CD4-positive, alpha-beta memory T cell (primary cell): ENCODE measurements around the gene NAV3. TPM values are rescaled to one million over a fixed set of nuclear protein-coding genes. Genes with fewer than 3 reads are reported as not detected.

Experiments
- CTCF ChIA-PET: fragments of 350-600 bp; sonication (Branson Sonifier 250); formaldehyde crosslinking; loops from one replicate; lab custom pipeline; 2021; ENCODE audit warnings: inconsistent platforms; ENCODE audit not compliant: partially characterized antibody; lab: Charles Lee
- POLR2A ChIA-PET: fragments of 350-600 bp; sonication (Branson Sonifier 250); formaldehyde crosslinking; loops from one replicate; lab custom pipeline; 2021; ENCODE audit not compliant: partially characterized antibody; lab: Charles Lee
- DNase-seq, 5 donors: peaks; one replicate each; pipeline versions ENCODE4 v3.0.0 to v3.0.0-alpha.2; 2020 to 2022; ENCODE audit warnings: mixed read lengths in 1 of 5
- H3K27ac ChIP-seq: one replicate; pipeline ENCODE4 v1.7.0; 2013; ENCODE audit warnings: low read depth, low read length
- H3K27me3 ChIP-seq: 2 replicates; pipeline ENCODE4 v1.7.0; 2013; ENCODE audit warnings: mild to moderate bottlenecking, low read length, moderate library complexity; ENCODE audit not compliant: insufficient read depth
- H3K36me3 ChIP-seq: 2 replicates; pipeline ENCODE4 v1.7.0; 2013; ENCODE audit warnings: mild to moderate bottlenecking, low read length, moderate library complexity; ENCODE audit not compliant: insufficient read depth
- H3K4me1 ChIP-seq: 2 replicates; pipeline ENCODE4 v1.7.0; 2013; ENCODE audit warnings: mild to moderate bottlenecking, low read length, moderate library complexity; ENCODE audit not compliant: insufficient read depth
- H3K4me3 ChIP-seq, 2 donors: one replicate each; pipeline ENCODE4 v1.7.0; 2013; ENCODE audit warnings: low read length in 2 of 2, mild to moderate bottlenecking in 1 of 2
- H3K9me3 ChIP-seq, 2 donors: one replicate each; pipeline ENCODE4 v1.7.0; 2013; ENCODE audit warnings: low read length in 2 of 2, control low read depth in 1 of 2; ENCODE audit not compliant: control insufficient read depth in 1 of 2
- H3K27ac Mint-ChIP-seq, 7 donors: one replicate each; pipeline ENCODE4 v1.8.0; 2020 to 2021; ENCODE audit warnings: mixed read lengths in 7 of 7, mild to moderate bottlenecking in 6 of 7, inconsistent platforms in 3 of 7, moderate library complexity in 3 of 7
- H3K27me3 Mint-ChIP-seq, 2 donors: one replicate each; pipeline ENCODE4 v1.8.0; 2020 to 2021; ENCODE audit warnings: mixed read lengths in 2 of 2
- H3K36me3 Mint-ChIP-seq, 2 donors: one replicate each; pipeline ENCODE4 v1.8.0; 2020 to 2021; ENCODE audit warnings: mixed read lengths in 2 of 2, inconsistent platforms in 1 of 2, mild to moderate bottlenecking in 1 of 2
- H3K4me1 Mint-ChIP-seq, 4 donors: one replicate each; pipeline ENCODE4 v1.8.0; 2020 to 2021; ENCODE audit warnings: mixed read lengths in 4 of 4, mild to moderate bottlenecking in 1 of 4
- H3K4me3 Mint-ChIP-seq, 8 donors: one replicate each; pipeline ENCODE4 v1.8.0; 2020 to 2021; ENCODE audit warnings: mixed read lengths in 8 of 8, mild to moderate bottlenecking in 7 of 8, moderate library complexity in 6 of 8, inconsistent platforms in 3 of 8
- H3K9me3 Mint-ChIP-seq, 8 donors: one replicate each; pipeline ENCODE4 v1.8.0; 2020 to 2021; ENCODE audit warnings: mixed read lengths in 8 of 8, mild to moderate bottlenecking in 5 of 8, inconsistent platforms in 3 of 8, moderate library complexity in 1 of 8
- intact Hi-C: fragments of 100-400 bp; cut with micrococcal nuclease; formaldehyde crosslinking; loops from one replicate; pipeline ENCODE4 v1.15.1; 2023
- polyA plus RNA-seq, 2 donors: library from polyadenylated mRNA; unstranded; fragments of 300-500 nt; fragmentation: Illumina TruSeq; gene quantifications; one replicate each; pipeline ENCODE4 v1.2.3, GENCODE V29; 2021
- total RNA-seq, 2 experiments: library from RNA; stranded (reverse); gene quantifications; one replicate each; pipeline ENCODE4 v1.2.3, GENCODE V29; 2021

Gene NAV3
- total and polyA plus RNA-seq, 4 experiments from 2014 or later: not detected

- no peak overlapping the region for H3K27ac ChIP-seq
- H3K4me3 ChIP-seq: no peak overlapping the region
- no peaks in the 10 kb centered on the region for H3K4me1 ChIP-seq
- Mint-ChIP-seq H3K27ac (no peak overlapping the region), H3K36me3 (no peaks in the 10 kb centered on the region), H3K9me3 (peaks cover 0 to 12% (median 6%) of the 10 kb centered on the region in 8 donors), H3K4me1 (no peaks in the 10 kb centered on the region), H3K27me3 (no peaks in the 10 kb centered on the region), H3K4me3 (no peak overlapping the region)
- POLR2A ChIA-PET: no interaction called here
- H3K36me3 ChIP-seq: no peaks in the 10 kb centered on the region
- intact Hi-C loops: no loop called here
- DNase-seq: no peak
- CTCF ChIA-PET: no interaction called here
- H3K27me3 ChIP-seq: no peaks in the 10 kb centered on the region
- H3K9me3 ChIP-seq: no peaks in the 10 kb centered on the region
These were observed 368.2 kb downstream of the NAV3 start for GRCh38 chr12:78198896-78199295.

- Histone ChIP-seq H3K36me3 (no peaks in the 10 kb centered on the region), H3K4me1 (no peaks in the 10 kb centered on the region), H3K9me3 (no peaks in the 10 kb centered on the region), H3K27ac (no peak overlapping the region), H3K27me3 (no peaks in the 10 kb centered on the region), H3K4me3 (no peak overlapping the region)
- intact Hi-C loops: no loop called here
- no peak overlapping the region for H3K4me3 Mint-ChIP-seq
- H3K36me3 Mint-ChIP-seq: no peaks in the 10 kb centered on the region
- no peaks in the 10 kb centered on the region for H3K4me1 Mint-ChIP-seq
- no peak overlapping the region for H3K27ac Mint-ChIP-seq
- peaks cover 0 to 12% (median 5%) of the 10 kb centered on the region in 8 donors for H3K9me3 Mint-ChIP-seq
- DNase-seq: no peak
- CTCF ChIA-PET: no interaction called here
- POLR2A ChIA-PET: no interaction called here
- no peaks in the 10 kb centered on the region for H3K27me3 Mint-ChIP-seq
These were observed 369.2 kb downstream of the NAV3 start for GRCh38 chr12:78199926-78200325.

GRCh38 chr12:78204926-78205325 is 374.2 kb downstream of the NAV3 start:
- intact Hi-C loops: no loop called here
- CTCF ChIA-PET: no interaction called here
- no peaks in the 10 kb centered on the region for H3K9me3 ChIP-seq
- no peaks in the 10 kb centered on the region for H3K36me3 ChIP-seq
- no peaks in the 10 kb centered on the region for H3K27me3 Mint-ChIP-seq
- H3K9me3 Mint-ChIP-seq: peaks cover 0 to 17% (median 5%) of the 10 kb centered on the region in 8 donors
- no peak overlapping the region for H3K4me3 Mint-ChIP-seq
- POLR2A ChIA-PET: no interaction called here
- H3K36me3 Mint-ChIP-seq: no peaks in the 10 kb centered on the region
- H3K27me3 ChIP-seq: no peaks in the 10 kb centered on the region
- H3K27ac Mint-ChIP-seq: no peak overlapping the region
- H3K4me1 ChIP-seq: no peaks in the 10 kb centered on the region
- H3K27ac ChIP-seq: no peak overlapping the region
- no peak overlapping the region for H3K4me3 ChIP-seq
- DNase-seq: no peak
- H3K4me1 Mint-ChIP-seq: no peaks in the 10 kb centered on the region

GRCh38 chr12:78208092-78208491 is 377.4 kb downstream of the NAV3 start:
- DNase-seq: no peak
- Mint-ChIP-seq H3K27me3 (no peaks in the 10 kb centered on the region), H3K9me3 (peaks cover 2 to 8% (median 4%) of the 10 kb centered on the region in 8 donors), H3K4me1 (no peaks in the 10 kb centered on the region), H3K36me3 (no peaks in the 10 kb centered on the region), H3K27ac (no peak overlapping the region), H3K4me3 (no peak overlapping the region)
- ChIA-PET CTCF (no interaction called here), POLR2A (no interaction called here)
- no peak overlapping the region for H3K4me3 ChIP-seq
- H3K4me1 ChIP-seq: no peaks in the 10 kb centered on the region
- intact Hi-C loops: no loop called here
- no peak overlapping the region for H3K27ac ChIP-seq
- no peaks in the 10 kb centered on the region for H3K9me3 ChIP-seq
- H3K36me3 ChIP-seq: no peaks in the 10 kb centered on the region
- H3K27me3 ChIP-seq: no peaks in the 10 kb centered on the region

GRCh38 chr12:78209846-78210505 is 379.3 kb downstream of the NAV3 start:
- H3K4me1 ChIP-seq: no peaks in the 10 kb centered on the region
- H3K4me3 ChIP-seq: no peak overlapping the region
- intact Hi-C loops: no loop called here
- ChIA-PET POLR2A (no interaction called here), CTCF (no interaction called here)
- H3K36me3 ChIP-seq: no peaks in the 10 kb centered on the region
- no peak overlapping the region for H3K27ac ChIP-seq
- no peak for DNase-seq
- H3K27ac Mint-ChIP-seq: no peak overlapping the region
- no peaks in the 10 kb centered on the region for H3K27me3 Mint-ChIP-seq
- H3K9me3 Mint-ChIP-seq: peaks cover 0 to 8% (median 4%) of the 10 kb centered on the region in 8 donors
- H3K27me3 ChIP-seq: no peaks in the 10 kb centered on the region
- H3K9me3 ChIP-seq: no peaks in the 10 kb centered on the region
- no peak overlapping the region for H3K4me3 Mint-ChIP-seq
- H3K36me3 Mint-ChIP-seq: no peaks in the 10 kb centered on the region
- no peaks in the 10 kb centered on the region for H3K4me1 Mint-ChIP-seq

GRCh38 chr12:78210506-78210860 is 379.8 kb downstream of the NAV3 start:
- CTCF ChIA-PET: no interaction called here
- Mint-ChIP-seq H3K9me3 (peaks cover 0 to 8% (median 4%) of the 10 kb centered on the region in 8 donors), H3K36me3 (no peaks in the 10 kb centered on the region), H3K4me1 (no peaks in the 10 kb centered on the region), H3K27me3 (no peaks in the 10 kb centered on the region), H3K4me3 (no peak overlapping the region), H3K27ac (no peak overlapping the region)
- no peaks in the 10 kb centered on the region for H3K27me3 ChIP-seq
- POLR2A ChIA-PET: no interaction called here
- no peaks in the 10 kb centered on the region for H3K36me3 ChIP-seq
- no peak for DNase-seq
- H3K4me1 ChIP-seq: no peaks in the 10 kb centered on the region
- no peak overlapping the region for H3K27ac ChIP-seq
- H3K9me3 ChIP-seq: no peaks in the 10 kb centered on the region
- no peak overlapping the region for H3K4me3 ChIP-seq
- intact Hi-C loops: no loop called here

- no peaks in the 10 kb centered on the region for H3K9me3 ChIP-seq
- Mint-ChIP-seq H3K9me3 (peaks cover 0 to 8% (median 4%) of the 10 kb centered on the region in 8 donors), H3K27ac (no peak overlapping the region), H3K4me1 (no peaks in the 10 kb centered on the region), H3K4me3 (no peak overlapping the region), H3K36me3 (no peaks in the 10 kb centered on the region), H3K27me3 (no peaks in the 10 kb centered on the region)
- intact Hi-C loops: no loop called here
- no peaks in the 10 kb centered on the region for H3K4me1 ChIP-seq
- no peak for DNase-seq
- CTCF ChIA-PET: no interaction called here
- H3K36me3 ChIP-seq: no peaks in the 10 kb centered on the region
- no peak overlapping the region for H3K4me3 ChIP-seq
- no peak overlapping the region for H3K27ac ChIP-seq
- POLR2A ChIA-PET: no interaction called here
- no peaks in the 10 kb centered on the region for H3K27me3 ChIP-seq
These were observed 380.2 kb downstream of the NAV3 start for GRCh38 chr12:78210894-78211302.
